ENCODE results near the gene DOCK8.

The DOCK8 gene

GRCh38 chr9:270657-271237 lies 56.1 kb downstream of the DOCK8 start:
- no peak for DNase-seq

GRCh38 chr9:272251-273213 lies 57.9 kb downstream of the DOCK8 start:
- DNase-seq: no peak

- DNase-seq: no peak
Measured at GRCh38 chr9:274406-274805, 59.7 kb downstream of the DOCK8 start.

- DNase-seq: no peak
Measured at GRCh38 chr9:277601-278295, 63.1 kb downstream of the DOCK8 start.

- no peak for DNase-seq
Measured at GRCh38 chr9:278651-279050, 64.0 kb downstream of the DOCK8 start.

GRCh38 chr9:279674-280073 lies 65.0 kb downstream of the DOCK8 start:
- DNase-seq: no peak

- DNase-seq: no peak
Measured at GRCh38 chr9:281741-282645, 67.3 kb downstream of the DOCK8 start.

GRCh38 chr9:286071-286740 lies 71.5 kb downstream of the DOCK8 start:
- no peak for DNase-seq

- DNase-seq: no peak
Measured at GRCh38 chr9:289121-289520, 74.5 kb downstream of the DOCK8 start.

- DNase-seq: no peak
Measured at GRCh38 chr9:292915-293314, 78.2 kb downstream of the DOCK8 start.

- DNase-seq: no peak
Measured at GRCh38 chr9:295576-295975, 80.9 kb downstream of the DOCK8 start.

- no peak for DNase-seq
Measured at GRCh38 chr9:296411-296810, 81.7 kb downstream of the DOCK8 start.

- DNase-seq: no peak
Measured at GRCh38 chr9:297104-297972, 82.7 kb downstream of the DOCK8 start.

GRCh38 chr9:303502-303901 lies 88.8 kb downstream of the DOCK8 start:
- DNase-seq: no peak

- no peak for DNase-seq
Measured at GRCh38 chr9:304106-304505, 89.4 kb downstream of the DOCK8 start.

- DNase-seq: no peak
Measured at GRCh38 chr9:304519-305185, 90.0 kb downstream of the DOCK8 start.

GRCh38 chr9:306907-307306 lies 92.2 kb downstream of the DOCK8 start:
- DNase-seq: no peak

GRCh38 chr9:311841-312240 lies 97.2 kb downstream of the DOCK8 start:
- no peak for DNase-seq

- DNase-seq: no peak
Measured at GRCh38 chr9:312596-313320, 98.1 kb downstream of the DOCK8 start.

Data from NCI-H2227 treated with DMSO at 0.1 percent for 48 hours (cell line).